ENCODE data around the gene ABCA12. TPM values are rescaled to one million over a fixed set of nuclear protein-coding genes. Genes with fewer than 3 reads are reported as not detected.

The ABCA12 gene
- total and polyA plus RNA-seq, 2 donors (not counting 3 experiments of a cell fraction or from before 2014, with no cell fraction given) = not detected

- Histone ChIP-seq H2AFZ (ENCODE audit: low read depth, low read length) (no peak overlapping the region), H3K4me3 (replicated peaks in 1 of 3; ENCODE audit: insufficient read depth in 1 of 3, low read depth in 1 of 3, low read length in 3 of 3) (no peak overlapping the region), H3K4me1 (ENCODE audit: control insufficient read depth, extremely low read depth, insufficient read depth, low read length) (no peaks in the 10 kb centered on the region), H3K36me3 (ENCODE audit: control insufficient read depth in 2 of 2, extremely low read depth in 1 of 2, insufficient read depth in 2 of 2, low read length in 2 of 2) (no peaks in the 10 kb centered on the region), H3K9me3 (replicated peaks; ENCODE audit: control insufficient read depth, insufficient read depth, low read length) (no peaks in the 10 kb centered on the region), H4K20me1 (replicated peaks; ENCODE audit: control insufficient read depth, extremely low read depth, insufficient read depth, low read length) (no peaks in the 10 kb centered on the region), H3K79me2 (ENCODE audit: control insufficient read depth, insufficient read depth, low read length) (no peaks in the 10 kb centered on the region), H3K9me1 (replicated peaks; ENCODE audit: control insufficient read depth, extremely low read depth, insufficient read depth, low read length) (no peaks in the 10 kb centered on the region), H3K27me3 (ENCODE audit: control insufficient read depth in 2 of 2, insufficient read depth in 2 of 2, low read length in 2 of 2) (no peaks in the 10 kb centered on the region), H3K9ac (replicated peaks; ENCODE audit: extremely low read depth, insufficient read depth, low read length) (no peak overlapping the region), H3K4me2 (ENCODE audit: insufficient read depth, low read length) (no peak overlapping the region), H3K27ac (ENCODE audit: insufficient read depth, low read depth, low read length) (no peak overlapping the region)
- intact Hi-C loops (cut with micrococcal nuclease) = no loop called here
- DNase-seq (ENCODE audit: low read depth, low spot score) (no peak), FAIRE-seq (no peak)
- dilution Hi-C loops (cut with MboI; ENCODE audit: extremely low pct_ligation_motif_present, low sequenced_read_pairs) = no loop called here
- CTCF ChIA-PET = no interaction called here
- POLR2A ChIA-PET = no interaction called here
- no TSS peak for BruUV-seq (replicated peaks)
- TF ChIP-seq EZH2 (IDR thresholded peaks at IDR 0.05; ENCODE audit: borderline replicate concordance, low read depth, low read length, severe bottlenecking) = no peak
- TF ChIP-seq CTCF (IDR thresholded peaks at IDR 0.05; ENCODE audit: extremely low read depth in 1 of 2, insufficient read depth in 1 of 2, low read depth in 1 of 2, low read length in 2 of 2) = no peak
- no peak for TF ChIP-seq POLR2AphosphoS5 (IDR thresholded peaks at IDR 0.05; ENCODE audit: insufficient read depth, low read depth, low read length)
- TF ChIP-seq FOS (IDR thresholded peaks at IDR 0.05; ENCODE audit: borderline replicate concordance, insufficient read depth, low read length) = no peak
- TF ChIP-seq GATA2 (IDR thresholded peaks at IDR 0.05; ENCODE audit: insufficient read depth, insufficient read length, low read depth, low read length) = no peak
- TF ChIP-seq MAX (IDR thresholded peaks at IDR 0.05; ENCODE audit: insufficient read depth, insufficient read length) = no peak
- no peak for TF ChIP-seq JUN (IDR thresholded peaks at IDR 0.05; ENCODE audit: borderline replicate concordance, insufficient read depth, insufficient read length, low read depth)
- no peak for TF ChIP-seq MYC (IDR thresholded peaks at IDR 0.05; ENCODE audit: low read depth, low read length)
- TF ChIP-seq POLR2A (IDR thresholded peaks at IDR 0.05; ENCODE audit: low read depth, low read length) = no peak
These were observed 77.4 kb downstream of the ABCA12 start for GRCh38 chr2:215060861-215061536.

Data from endothelial cell of umbilical vein (primary cell).